Endothelial cell of umbilical vein (primary cell): ENCODE data around the gene ALDOC. TPM values are rescaled to one million over a fixed set of nuclear protein-coding genes. Genes with fewer than 3 reads are reported as not detected.

Experiments
- BruUV-seq: library from RNA; stranded (reverse); fragments of 400-500 nt; replicated peaks from 2 replicates; lab custom pipeline; 2021; lab: Mats Ljungman, UMichigan
- CTCF ChIA-PET: fragments of 300-600, 350-600 bp; sonication (Branson Sonifier 250); formaldehyde crosslinking; loops from one replicate; lab custom pipeline; 2021; ENCODE audit warnings: antibody characterized with exemption, inconsistent platforms; lab: Charles Lee
- POLR2A ChIA-PET: fragments of 300-600, 350-600 bp; sonication (Branson Sonifier 250); formaldehyde crosslinking; loops from one replicate; lab custom pipeline; 2021; ENCODE audit warnings: antibody characterized with exemption, inconsistent platforms; lab: Charles Lee
- DNase-seq: peaks from one replicate; pipeline ENCODE4 v3.0.0-alpha.2; 2011; ENCODE audit warnings: low read depth, low spot score
- FAIRE-seq: peaks from 2 replicates; lab custom pipeline; 2011; peaks lifted over from hg19 to GRCh38; lab: Jason Lieb, UNC
- H2AFZ ChIP-seq: 2 replicates; pipeline ENCODE4 v1.6.0; 2012; ENCODE audit warnings: low read depth, low read length, control low read depth, inconsistent platforms
- H3K27ac ChIP-seq: 2 replicates; pipeline ENCODE4 v1.5.1; 2011; ENCODE audit warnings: low read depth, mild to moderate bottlenecking, control low read depth, low read length, moderate library complexity; ENCODE audit not compliant: insufficient read depth
- H3K27me3 ChIP-seq, 2 experiments: 2 replicates each; pipeline versions ENCODE4 v1.6.0 to v1.6.1; 2011; ENCODE audit warnings: low read length in 2 of 2, mixed read lengths in 1 of 2; ENCODE audit not compliant: control insufficient read depth in 2 of 2, insufficient read depth in 2 of 2
- H3K36me3 ChIP-seq, 2 experiments: 2 replicates in 1 of 2; 3 replicates in 1 of 2; pipeline ENCODE4 v1.5.1; 2011; ENCODE audit warnings: low read length in 2 of 2, mild to moderate bottlenecking in 1 of 2, moderate library complexity in 1 of 2; ENCODE audit not compliant: control insufficient read depth in 2 of 2, insufficient read depth in 2 of 2; ENCODE audit errors: extremely low read depth in 1 of 2
- H3K4me1 ChIP-seq: 3 replicates; pipeline ENCODE4 v1.5.1; 2011; ENCODE audit warnings: mild to moderate bottlenecking, low read length; ENCODE audit not compliant: control insufficient read depth, insufficient read depth; ENCODE audit errors: extremely low read depth
- H3K4me2 ChIP-seq: 2 replicates; pipeline ENCODE4 v1.6.1; 2011; ENCODE audit warnings: low read length, control low read depth, mixed read lengths; ENCODE audit not compliant: insufficient read depth
- H3K4me3 ChIP-seq, 3 experiments: fragments of 200-600 bp in 1 of 3; sonication (generic), shearing (Covaris generic) in 1 of 3; replicated peaks in 1 of 3; 2 replicates each; pipeline ENCODE4 v1.5.1; 2011 to 2016; ENCODE audit warnings: control low read depth in 3 of 3, low read length in 3 of 3, mild to moderate bottlenecking in 2 of 3, inconsistent platforms in 1 of 3, low read depth in 1 of 3, moderate library complexity in 1 of 3; ENCODE audit not compliant: insufficient read depth in 1 of 3
- H3K79me2 ChIP-seq: 2 replicates; pipeline ENCODE4 v1.6.0; 2012; ENCODE audit warnings: low read length, inconsistent platforms; ENCODE audit not compliant: control insufficient read depth, insufficient read depth
- H3K9ac ChIP-seq: replicated peaks from 2 replicates; pipeline ENCODE3; 2011; ENCODE audit warnings: low read length, control low read depth; ENCODE audit not compliant: insufficient read depth; ENCODE audit errors: extremely low read depth
- H3K9me1 ChIP-seq: replicated peaks from 3 replicates; pipeline ENCODE4 v1.6.0; 2011; ENCODE audit warnings: mild to moderate bottlenecking, low read length; ENCODE audit not compliant: control insufficient read depth, insufficient read depth; ENCODE audit errors: extremely low read depth
- H3K9me3 ChIP-seq: replicated peaks from 2 replicates; pipeline ENCODE4 v1.5.1; 2012; ENCODE audit warnings: low read length, inconsistent platforms; ENCODE audit not compliant: control insufficient read depth, insufficient read depth
- H4K20me1 ChIP-seq: replicated peaks from 2 replicates; pipeline ENCODE3; 2011; ENCODE audit warnings: mild to moderate bottlenecking, low read length; ENCODE audit not compliant: control insufficient read depth, insufficient read depth; ENCODE audit errors: extremely low read depth
- GATA2 ChIP-seq: IDR thresholded peaks from 2 replicates; pipeline ENCODE4 v1.7.0; 2011; ENCODE audit warnings: low read depth, mild to moderate bottlenecking, moderate library complexity, mixed read lengths, low read length; ENCODE audit not compliant: insufficient read length, insufficient read depth
- JUN ChIP-seq: IDR thresholded peaks from 2 replicates; pipeline ENCODE4 v1.6.1; 2011; ENCODE audit warnings: borderline replicate concordance, low read depth; ENCODE audit not compliant: insufficient read length, insufficient read depth
- MYC ChIP-seq: IDR thresholded peaks from one replicate; pipeline ENCODE4 v1.6.1; 2011; ENCODE audit warnings: mild to moderate bottlenecking, low read depth, low read length
- POLR2A ChIP-seq: IDR thresholded peaks from 2 replicates; pipeline ENCODE4 v1.6.1; 2012; ENCODE audit warnings: low read depth, mild to moderate bottlenecking, control low read depth, low read length
- POLR2AphosphoS5 ChIP-seq: IDR thresholded peaks from 2 replicates; pipeline ENCODE4 v1.6.1; 2012; ENCODE audit warnings: low read depth, mild to moderate bottlenecking, control low read depth, low read length, moderate library complexity; ENCODE audit not compliant: insufficient read depth
- dilution Hi-C: fragments of 300-500 bp; cut with MboI; formaldehyde crosslinking; loops from one replicate; pipeline ENCODE4 v1.15.0; 2019; ENCODE audit warnings: low sequenced_read_pairs; ENCODE audit not compliant: extremely low pct_ligation_motif_present
- intact Hi-C: fragments of 100-400 bp; cut with micrococcal nuclease; formaldehyde crosslinking; loops from one replicate; pipeline ENCODE4 v1.10.0; 2022
- polyA plus RNA-seq, 4 experiments: library from polyadenylated mRNA; depleted of rRNA in 3 of 4; stranded (reverse) in 3 of 4; unstranded in 1 of 4; fragments of >200 nt; gene quantifications; 2 replicates each; pipeline versions ENCODE4 v1.2.1 to v1.2.3, GENCODE V29; 2011 to 2012; ENCODE audit warnings: missing spikeins in 1 of 4
- total RNA-seq: library from RNA; stranded (reverse); gene quantifications from 2 replicates; pipeline ENCODE4 v1.2.3, GENCODE V29; 2021

ALDOC gene
- total and polyA plus RNA-seq, 2 donors (not counting 3 experiments of a cell fraction or from before 2014, with no cell fraction given), result 7.2 to 18.9 TPM

DNA sequence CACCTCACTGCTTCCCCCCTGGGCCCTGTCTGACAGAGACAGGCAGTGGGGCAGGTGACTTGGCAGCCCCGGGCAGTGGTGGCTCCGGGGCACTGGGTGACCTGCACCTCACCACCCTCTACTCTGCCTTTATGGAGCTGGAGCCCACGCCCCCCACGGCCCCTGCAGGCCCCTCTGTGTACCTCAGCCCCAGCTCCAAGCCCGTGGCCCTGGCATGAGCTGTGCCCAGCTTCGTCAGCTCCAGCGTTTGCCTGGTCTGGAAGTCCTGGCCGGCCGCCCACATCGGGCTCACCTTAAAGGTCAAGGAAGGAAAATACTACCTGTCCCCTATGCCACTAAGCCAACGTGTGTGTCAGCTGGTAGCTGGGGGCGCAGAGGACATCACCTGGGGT is 39.5 kb downstream of the ALDOC start:
- dilution Hi-C loops, result no loop called here
- no peaks in the 10 kb centered on the region for H3K9me3 ChIP-seq

DNA sequence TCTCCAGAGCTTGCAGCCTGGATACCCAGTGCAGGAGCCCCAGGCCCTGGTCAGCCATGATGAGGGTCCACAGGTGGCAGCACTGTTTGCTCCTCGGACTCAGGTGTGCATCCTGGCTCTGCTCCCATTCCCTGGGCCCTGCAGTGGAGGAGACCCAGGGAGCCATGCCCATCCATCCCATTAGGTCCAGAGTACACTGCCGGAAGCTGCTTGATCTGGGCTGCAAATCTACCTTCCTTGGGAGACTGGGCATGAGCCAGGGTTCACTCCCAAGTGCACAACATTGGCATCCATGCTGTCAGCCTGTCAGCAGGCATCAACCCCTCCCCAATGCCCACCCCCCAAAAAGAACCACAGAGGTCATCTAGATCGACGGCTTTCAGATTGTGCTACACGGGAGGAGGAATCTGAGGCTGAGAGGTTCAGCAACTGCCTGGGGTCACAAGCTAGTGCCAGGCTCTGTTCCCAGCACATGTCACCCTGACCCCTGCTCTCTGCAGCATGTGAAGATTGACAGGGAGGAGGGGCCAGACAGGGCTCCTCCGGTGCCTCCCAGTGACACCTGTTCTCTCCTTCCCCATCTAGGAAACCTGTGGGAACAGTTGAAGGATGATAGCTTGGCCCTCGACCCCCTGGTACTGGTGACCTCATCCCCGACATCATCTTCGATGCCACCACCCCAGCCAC is 40.0 kb downstream of the ALDOC start:
- no peak for FAIRE-seq
- dilution Hi-C loops, result no loop called here
- POLR2A ChIA-PET, result no interaction called here

More for the DNA sequence above, 39.5 kb downstream of the ALDOC start:
- no peak for DNase-seq
- no peak overlapping the region for H3K4me2 ChIP-seq
- H3K9me1 ChIP-seq, result no peaks in the 10 kb centered on the region
- H4K20me1 ChIP-seq, result no peaks in the 10 kb centered on the region
- FAIRE-seq, result no peak
- no TSS peak for BruUV-seq
- no peaks in the 10 kb centered on the region for H3K36me3 ChIP-seq
- intact Hi-C loops, result no loop called here
- H3K4me1 ChIP-seq, result no peaks in the 10 kb centered on the region
- H3K27me3 ChIP-seq, result peaks cover 0 to 2% of the 10 kb centered on the region in 2 experiments
- H3K4me3 ChIP-seq, result no peak overlapping the region
- POLR2A ChIA-PET, result no interaction called here
- CTCF ChIA-PET, result interaction anchor here (2.9 kb wide), 1 partner anchor 42 kb away, joined by 15 read pairs; no protein-coding TSS in a partner anchor
- H3K79me2 ChIP-seq, result no peaks in the 10 kb centered on the region
- no peak overlapping the region for H3K27ac ChIP-seq
- TF ChIP-seq GATA2 (no peak), POLR2AphosphoS5 (no peak)
- no peak overlapping the region for H2AFZ ChIP-seq
- no peak overlapping the region for H3K9ac ChIP-seq

More for the DNA sequence above, 40.0 kb downstream of the ALDOC start:
- Histone ChIP-seq H3K9me3 (no peaks in the 10 kb centered on the region), H3K9me1 (no peaks in the 10 kb centered on the region), H2AFZ (no peak overlapping the region), H3K9ac (no peak overlapping the region), H3K4me3 (no peak overlapping the region), H3K36me3 (no peaks in the 10 kb centered on the region), H3K27ac (no peak overlapping the region), H3K4me1 (no peaks in the 10 kb centered on the region), H3K79me2 (no peaks in the 10 kb centered on the region), H3K27me3 (peaks cover 0 to 2% of the 10 kb centered on the region in 2 experiments), H4K20me1 (no peaks in the 10 kb centered on the region), H3K4me2 (no peak overlapping the region)
- CTCF ChIA-PET, result interaction anchor here (2.9 kb wide), 1 partner anchor 42 kb away, joined by 15 read pairs; no protein-coding TSS in a partner anchor
- DNase-seq, result no peak
- BruUV-seq, result no TSS peak
- intact Hi-C loops, result no loop called here
- TF ChIP-seq GATA2 (no peak), POLR2A (no peak), JUN (no peak), MYC (no peak), POLR2AphosphoS5 (no peak)
